Activated naive CD4-positive, alpha-beta T cell treated with anti-CD3 and anti-CD28 coated beads, Interleukin-2, amount 50 U/mL, for 16 hours (primary cell): Measurements from ENCODE around the gene TOLLIP.

Experiments used
- DNase-seq: peaks from one replicate; pipeline ENCODE4 v3.0.0-alpha.2; 2020

Gene TOLLIP

GRCh38 chr11:1297576-1298473 lies 11.6 kb downstream of the TOLLIP start:
- no peak for DNase-seq

DNA sequence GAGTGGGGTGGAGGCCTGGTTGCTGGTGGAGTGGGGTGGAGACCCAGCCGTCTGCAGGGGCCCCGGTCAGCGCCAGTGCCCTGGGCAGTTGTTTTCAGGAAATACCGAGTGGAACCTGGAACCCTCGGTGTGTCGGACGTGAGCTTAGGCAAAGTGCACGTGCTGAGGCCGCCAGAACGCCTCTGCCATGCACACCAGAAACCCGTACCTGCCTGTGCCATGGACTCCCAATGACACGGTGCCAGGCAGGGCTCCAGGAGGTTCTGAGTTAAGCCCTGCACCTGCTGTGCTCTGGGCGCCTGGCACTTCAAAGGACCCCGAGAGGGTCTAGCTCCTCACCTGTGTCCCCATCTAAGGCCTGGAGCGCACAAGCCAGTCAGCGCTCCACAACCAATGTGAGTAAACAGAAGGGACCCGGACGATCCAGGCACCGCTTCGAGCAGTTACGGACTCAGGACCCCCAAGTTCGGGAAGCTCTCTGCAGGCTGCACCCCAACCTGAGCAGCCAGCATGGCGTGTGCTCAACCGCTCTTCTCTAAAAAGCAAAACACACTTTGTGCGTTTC lies 12.3 kb downstream of the TOLLIP start:
- DNase-seq = no peak

DNA sequence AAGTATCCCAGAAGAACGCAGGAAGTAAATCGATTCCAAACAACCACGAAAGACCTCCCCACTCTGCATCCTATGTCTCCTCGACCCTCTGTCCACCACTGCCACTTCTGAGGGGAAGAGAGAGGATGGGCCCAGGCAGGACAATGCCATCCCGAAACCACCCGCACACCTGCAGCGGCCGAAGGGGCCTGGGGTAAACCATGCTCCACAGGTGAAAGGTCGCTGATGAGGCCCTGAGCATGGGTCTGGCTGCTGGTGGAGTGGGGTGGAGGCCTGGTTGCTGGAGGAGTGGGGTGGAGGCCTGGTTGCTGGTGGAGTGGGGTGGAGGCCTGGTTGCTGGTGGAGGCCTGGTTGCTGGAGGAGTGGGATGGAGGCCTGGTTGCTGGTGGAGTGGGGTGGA lies 13.1 kb downstream of the TOLLIP start:
- DNase-seq = no peak

- no peak for DNase-seq
These were observed 13.8 kb downstream of the TOLLIP start for GRCh38 chr11:1295591-1295990.

DNA sequence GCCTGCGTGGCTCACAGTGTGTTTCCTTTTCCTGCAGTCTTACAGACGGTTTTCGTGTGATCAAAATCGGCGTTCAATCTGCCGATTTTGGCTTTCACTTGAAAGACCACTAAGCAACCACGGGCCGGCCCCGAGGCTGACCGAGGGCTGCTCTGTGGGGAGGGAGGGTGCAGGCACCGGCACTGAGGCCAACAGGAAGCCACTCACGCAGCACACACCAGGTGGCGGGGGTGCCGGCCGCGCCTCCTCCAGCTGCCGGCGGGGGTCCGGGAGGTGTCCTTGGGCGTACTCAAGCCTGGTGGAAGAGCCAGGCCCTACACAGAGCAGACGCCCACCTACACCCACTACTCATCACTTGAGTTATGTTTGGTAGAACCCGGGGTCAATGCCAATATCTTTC lies 14.3 kb downstream of the TOLLIP start:
- DNase-seq = no peak

DNA sequence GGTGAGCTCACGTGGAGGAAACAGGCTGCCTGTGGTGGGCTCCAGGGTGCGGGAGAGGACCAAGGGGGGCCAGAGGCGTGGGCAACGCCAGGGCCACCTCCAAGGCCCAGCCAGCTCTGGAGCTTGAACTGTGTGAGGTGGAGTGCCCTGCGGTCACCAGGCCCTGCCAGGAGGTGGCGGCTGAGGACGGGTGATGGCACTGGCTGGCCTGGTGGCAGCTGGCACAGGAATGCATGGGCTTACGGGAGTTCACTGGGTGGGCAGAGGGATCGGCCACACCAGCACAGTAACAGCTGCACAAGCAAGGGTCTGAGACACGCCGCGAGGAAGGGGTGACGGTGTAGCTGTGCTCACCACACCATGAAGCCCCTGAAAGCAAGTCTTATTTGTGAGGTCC lies 15.8 kb downstream of the TOLLIP start:
- no peak for DNase-seq

GRCh38 chr11:1292644-1293618 lies 16.5 kb downstream of the TOLLIP start:
- DNase-seq = no peak

- DNase-seq = no peak
These were observed 17.3 kb downstream of the TOLLIP start for GRCh38 chr11:1292018-1292643.

- DNase-seq = no peak
These were observed 18.0 kb downstream of the TOLLIP start for GRCh38 chr11:1291295-1292017.

GRCh38 chr11:1290052-1291040 lies 19.1 kb downstream of the TOLLIP start:
- DNase-seq = no peak

DNA sequence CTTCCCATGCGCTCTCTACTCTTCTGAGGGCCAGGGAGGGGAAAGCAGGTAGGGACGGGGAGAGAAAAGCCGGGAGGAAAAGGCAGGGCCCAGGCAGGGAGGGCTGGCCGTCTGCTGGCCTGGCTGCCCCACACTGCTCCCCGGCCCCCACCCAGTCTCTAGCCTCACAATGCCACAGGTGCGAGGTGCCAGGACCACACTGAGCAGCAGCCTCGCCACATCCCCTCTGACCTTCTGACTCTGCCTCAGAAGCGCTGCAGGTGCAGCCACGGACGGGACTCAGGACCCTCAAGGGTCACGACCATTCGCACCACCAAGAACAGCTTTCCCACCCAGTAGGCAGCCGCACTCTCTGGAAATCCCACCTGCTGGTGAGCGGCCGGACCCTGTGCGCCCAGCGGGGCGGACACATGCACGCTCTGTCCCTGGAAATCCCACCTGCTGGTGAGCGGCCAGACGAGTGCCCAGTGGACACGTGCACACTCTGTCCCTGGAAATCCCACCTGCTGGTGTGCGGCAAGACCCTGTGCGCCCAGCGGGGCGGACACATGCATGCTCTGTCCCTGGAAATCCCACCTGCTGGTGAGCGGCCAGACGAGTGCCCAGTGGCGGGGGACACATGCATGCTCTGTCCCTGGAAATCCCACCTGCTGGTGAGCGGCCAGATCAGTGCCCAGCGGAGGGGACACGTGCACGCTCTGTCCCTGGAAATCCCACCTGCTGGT lies 20.1 kb downstream of the TOLLIP start:
- no peak for DNase-seq

DNA sequence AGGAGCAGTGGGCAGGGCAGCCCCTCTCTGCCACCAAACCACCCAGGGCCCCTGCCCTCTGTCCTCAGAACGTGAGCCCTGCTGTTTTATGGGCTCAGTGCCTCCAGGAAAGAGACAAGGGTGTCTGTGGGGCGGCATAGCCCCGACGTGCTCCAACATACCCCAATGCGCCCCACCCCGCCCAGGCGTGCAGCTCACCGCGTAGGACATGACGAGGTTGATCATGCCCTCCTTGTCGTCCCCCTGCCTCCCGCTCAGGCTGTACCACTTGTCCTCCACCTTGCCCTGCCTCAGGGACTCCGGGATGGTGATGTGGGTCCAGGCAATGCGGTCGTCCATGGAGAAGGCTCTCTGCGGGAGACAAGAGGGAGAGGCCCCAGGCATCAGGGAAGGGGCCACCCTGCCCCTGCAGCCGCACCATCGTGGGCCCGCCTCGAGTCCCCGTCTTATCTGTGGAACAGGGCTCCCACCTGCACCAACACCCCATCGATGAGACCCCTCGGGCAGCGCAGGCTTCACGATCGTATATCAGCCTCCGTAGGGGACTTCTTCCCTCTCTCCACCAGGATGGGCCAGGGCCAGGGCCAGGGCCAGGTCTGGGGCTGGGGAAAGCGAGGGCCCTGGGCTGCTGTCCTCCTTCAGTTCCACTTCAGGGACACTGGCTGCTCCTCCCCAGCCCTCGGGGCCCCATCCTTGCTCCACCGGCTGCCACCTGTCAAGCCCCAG lies 20.8 kb downstream of the TOLLIP start:
- DNase-seq = no peak

GRCh38 chr11:1287928-1288327 lies 21.5 kb downstream of the TOLLIP start:
- DNase-seq = no peak

- DNase-seq = no peak
These were observed 23.6 kb downstream of the TOLLIP start for GRCh38 chr11:1285876-1286275.

DNA sequence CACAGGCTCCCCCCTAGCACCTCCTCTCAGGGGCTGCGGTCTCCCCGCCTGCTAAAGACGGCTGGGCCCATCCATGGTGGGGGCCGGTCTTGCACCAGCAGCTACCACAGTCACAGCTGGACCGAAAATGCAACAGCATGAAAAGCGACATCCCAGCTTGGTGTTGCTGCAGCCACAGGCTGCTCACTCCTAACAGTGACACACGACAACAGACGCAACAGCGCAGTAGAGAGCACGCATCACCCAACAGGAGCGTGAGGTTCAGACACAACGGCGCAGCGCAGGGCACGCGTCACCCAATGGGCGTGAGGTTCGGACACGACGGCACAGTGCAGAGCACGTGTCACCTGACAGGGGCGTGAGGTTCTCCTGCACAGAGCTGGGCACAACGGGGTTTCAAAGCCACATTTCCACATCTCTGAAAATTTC lies 24.1 kb downstream of the TOLLIP start:
- no peak for DNase-seq

GRCh38 chr11:1283906-1284305 lies 25.5 kb downstream of the TOLLIP start:
- no peak for DNase-seq

GRCh38 chr11:1283091-1283511 lies 26.3 kb downstream of the TOLLIP start:
- no peak for DNase-seq

DNA sequence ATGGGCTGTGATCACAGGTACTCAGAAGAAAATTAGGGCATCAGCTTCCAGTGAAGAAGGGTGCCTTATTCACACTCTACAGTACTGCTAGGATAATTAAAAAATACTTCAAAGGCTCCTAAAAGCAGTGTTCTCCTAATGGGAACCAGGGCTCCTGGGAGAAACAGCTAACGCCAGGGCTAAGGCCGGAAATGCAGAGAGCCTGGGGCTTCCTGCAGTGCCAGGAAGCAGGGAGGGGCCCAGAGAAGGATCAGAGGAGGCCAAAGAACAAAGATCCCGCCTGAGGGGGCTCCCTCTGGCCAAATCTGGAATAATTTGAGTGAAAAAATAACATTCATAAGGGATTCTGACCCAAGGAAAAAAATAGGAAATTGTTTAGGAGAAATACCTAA lies 27.5 kb downstream of the TOLLIP start:
- DNase-seq = no peak

- DNase-seq = no peak
These were observed 28.0 kb downstream of the TOLLIP start for GRCh38 chr11:1281326-1281973.
